Kidney (tissue), 14 donors: Measurements from ENCODE around the gene WNT6. TPM values are rescaled to one million over a fixed set of nuclear protein-coding genes. Genes with fewer than 3 reads are reported as not detected.

Source experiments
- DNase-seq, 5 donors: peaks; one replicate each; pipeline ENCODE4 v3.0.0-alpha.2; 2013 to 2020
- FAIRE-seq: peaks from 2 replicates; lab custom pipeline; 2012; peaks lifted over from hg19 to GRCh38; lab: Jason Lieb, UNC
- H3K27ac ChIP-seq, 2 donors: one replicate each; pipeline ENCODE4 v1.7.0; 2013; ENCODE audit warnings: low read depth in 2 of 2, low read length in 2 of 2, inconsistent platforms in 1 of 2
- H3K27me3 ChIP-seq: one replicate; pipeline ENCODE4 v1.7.1; 2013; ENCODE audit warnings: low read length, inconsistent platforms; ENCODE audit not compliant: control insufficient read depth, insufficient read depth
- H3K36me3 ChIP-seq, 3 donors: one replicate each; pipeline versions ENCODE4 v1.7.0 to v1.7.1; 2013; ENCODE audit warnings: low read length in 3 of 3, control low read depth in 1 of 3, inconsistent platforms in 1 of 3; ENCODE audit not compliant: insufficient read depth in 3 of 3, control insufficient read depth in 2 of 3
- H3K4me1 ChIP-seq, 3 donors: one replicate each; pipeline versions ENCODE4 v1.7.0 to v1.7.1; 2013; ENCODE audit warnings: low read length in 3 of 3, inconsistent platforms in 1 of 3, low read depth in 1 of 3; ENCODE audit not compliant: control insufficient read depth in 2 of 3, insufficient read depth in 2 of 3
- H3K4me3 ChIP-seq, 3 donors: one replicate each; pipeline versions ENCODE4 v1.7.0 to v1.8.1; 2013; ENCODE audit warnings: low read length in 3 of 3, control low read depth in 1 of 3, inconsistent platforms in 1 of 3
- H3K9ac ChIP-seq, 3 donors: one replicate each; pipeline versions ENCODE4 v1.7.0 to v1.7.1; 2013; ENCODE audit warnings: low read length in 3 of 3, control low read depth in 1 of 3, inconsistent platforms in 1 of 3
- H3K9me3 ChIP-seq, 3 donors: one replicate each; pipeline versions ENCODE4 v1.7.0 to v1.7.1; 2013; ENCODE audit warnings: low read length in 3 of 3, control low read depth in 1 of 3, inconsistent platforms in 1 of 3; ENCODE audit not compliant: control insufficient read depth in 2 of 3, insufficient read depth in 1 of 3
- CTCF ChIP-seq: IDR thresholded peaks from 3 replicates; pipeline ENCODE4 v1.5.1; 2012; ENCODE audit warnings: mild to moderate bottlenecking, moderate library complexity, borderline replicate concordance; ENCODE audit not compliant: insufficient read depth; ENCODE audit errors: extremely low read depth
- intact Hi-C: fragments of 100-400 bp; cut with DNase I; formaldehyde crosslinking; loops from one replicate; pipeline ENCODE4 v1.11.1; 2022
- polyA plus RNA-seq: library from polyadenylated mRNA; stranded (reverse); fragments of 350-450 nt; fragmentation: Illumina TruSeq; extraction: RNeasy Lipid Tissue Mini Kit (QIAGEN cat#74804); gene quantifications from one replicate; pipeline ENCODE4 v1.2.3, GENCODE V29; 2014; ENCODE audit warnings: low read depth, low replicate concordance; ENCODE audit not compliant: insufficient read depth
- total RNA-seq: library from RNA; stranded (reverse); fragmentation: NEBNext Ultra II Directional; extraction: Animal tissue kit (Norgen Biotek cat#: 25700); gene quantifications from one replicate; pipeline ENCODE4 v1.2.1, GENCODE V29; 2021
- donor health status: control.
- donor health status: control.
- donor health status: control.
- donor health status: control.
- donor health status: control.
- donor health status: DM: yes; HTN: yes; CAD: no.
- donor health status: Normal renal cell carcinoma (clear cell type).

The WNT6 gene
- total and polyA plus RNA-seq, 2 donors from 2014 or later = 0.57 to 0.75 TPM

- Histone ChIP-seq H3K27ac (no peak overlapping the region), H3K4me1 (peaks cover 0 to 2% (median 0%) of the 10 kb centered on the region in 3 donors), H3K9ac (no peak overlapping the region), H3K27me3 (peaks cover 31% of the 10 kb centered on the region), H3K36me3 (no peaks in the 10 kb centered on the region), H3K4me3 (no peak overlapping the region), H3K9me3 (no peaks in the 10 kb centered on the region)
- no peak for TF ChIP-seq CTCF
- intact Hi-C loops = no loop called here
- DNase-seq (no peak), FAIRE-seq (no peak)
Measured at GRCh38 chr2:218858138-218858445, 1.5 kb upstream of the WNT6 start.

- no peaks in the 10 kb centered on the region for H3K36me3 ChIP-seq
- no peak for TF ChIP-seq CTCF
- no peak for DNase-seq
- H3K4me3 ChIP-seq = no peak overlapping the region
- intact Hi-C loops = no loop called here
- FAIRE-seq = no peak
- H3K9me3 ChIP-seq = no peaks in the 10 kb centered on the region
- H3K9ac ChIP-seq = no peak overlapping the region
- H3K27ac ChIP-seq = no peak overlapping the region
- H3K4me1 ChIP-seq = peaks cover 0 to 2% (median 0%) of the 10 kb centered on the region in 3 donors
- H3K27me3 ChIP-seq = peaks cover 26% of the 10 kb centered on the region
Measured at GRCh38 chr2:218858671-218859555, 692 bp upstream of the WNT6 start.

GRCh38 chr2:218859988-218860831 is 605 bp downstream of the WNT6 start:
- H3K27me3 ChIP-seq = peaks cover 23% of the 10 kb centered on the region
- no peak for TF ChIP-seq CTCF
- no peak for FAIRE-seq
- peak overlapping the region in 1 of 3 donors; percentile 32 for H3K4me3 ChIP-seq
- peaks cover 0 to 2% (median 0%) of the 10 kb centered on the region in 3 donors for H3K4me1 ChIP-seq
- intact Hi-C loops = no loop called here
- DNase-seq = no peak
- H3K9ac ChIP-seq = no peak overlapping the region
- no peaks in the 10 kb centered on the region for H3K36me3 ChIP-seq
- H3K27ac ChIP-seq = no peak overlapping the region
- H3K9me3 ChIP-seq = no peaks in the 10 kb centered on the region
